ENCODE data around the gene FAM89B.

FAM89B gene

DNA sequence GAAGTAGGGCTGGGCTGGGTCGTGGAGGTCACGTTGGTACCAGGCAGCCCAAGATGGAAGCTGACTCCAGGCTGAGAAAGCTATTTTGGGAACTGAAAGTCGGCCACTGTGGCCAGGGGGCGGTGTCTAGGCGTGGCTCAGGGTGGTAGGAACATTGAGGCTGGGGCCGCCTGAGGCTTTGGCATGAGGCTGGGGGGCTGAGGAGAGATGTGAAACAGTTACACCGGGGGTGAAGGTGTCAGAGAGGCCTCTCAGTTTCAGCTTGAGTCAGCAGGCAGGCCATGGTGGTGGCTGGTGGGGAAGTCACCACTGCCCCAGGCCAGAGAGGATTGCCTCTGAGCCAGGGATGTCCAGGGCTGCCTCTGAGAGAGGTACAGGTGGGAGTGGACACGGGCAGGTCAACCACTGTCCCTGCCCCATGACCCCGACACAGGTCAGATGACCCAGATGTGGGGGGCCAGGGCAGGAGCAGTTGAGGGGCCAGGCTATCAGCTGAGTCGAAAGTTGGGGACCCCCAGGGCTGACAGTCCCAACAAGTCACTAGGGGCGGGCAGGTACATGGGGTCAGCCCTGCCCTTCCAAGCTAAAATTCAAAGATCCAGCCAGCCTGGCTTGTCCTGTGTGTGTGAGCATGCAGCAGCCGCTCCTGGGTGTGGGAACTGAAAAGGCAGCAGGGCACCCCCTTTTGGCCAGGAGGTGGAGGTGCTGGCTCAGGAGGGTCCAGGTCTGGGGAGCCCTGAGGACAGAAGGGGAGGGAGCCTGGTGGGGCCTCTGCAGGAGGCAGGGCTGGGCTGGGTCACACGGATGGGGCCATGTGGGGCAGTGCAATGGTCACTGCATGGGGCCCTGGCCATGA is 16.1 kb downstream of the FAM89B start:
- peak; percentile 68 for DNase-seq (ENCODE audit: low read depth)

DNA sequence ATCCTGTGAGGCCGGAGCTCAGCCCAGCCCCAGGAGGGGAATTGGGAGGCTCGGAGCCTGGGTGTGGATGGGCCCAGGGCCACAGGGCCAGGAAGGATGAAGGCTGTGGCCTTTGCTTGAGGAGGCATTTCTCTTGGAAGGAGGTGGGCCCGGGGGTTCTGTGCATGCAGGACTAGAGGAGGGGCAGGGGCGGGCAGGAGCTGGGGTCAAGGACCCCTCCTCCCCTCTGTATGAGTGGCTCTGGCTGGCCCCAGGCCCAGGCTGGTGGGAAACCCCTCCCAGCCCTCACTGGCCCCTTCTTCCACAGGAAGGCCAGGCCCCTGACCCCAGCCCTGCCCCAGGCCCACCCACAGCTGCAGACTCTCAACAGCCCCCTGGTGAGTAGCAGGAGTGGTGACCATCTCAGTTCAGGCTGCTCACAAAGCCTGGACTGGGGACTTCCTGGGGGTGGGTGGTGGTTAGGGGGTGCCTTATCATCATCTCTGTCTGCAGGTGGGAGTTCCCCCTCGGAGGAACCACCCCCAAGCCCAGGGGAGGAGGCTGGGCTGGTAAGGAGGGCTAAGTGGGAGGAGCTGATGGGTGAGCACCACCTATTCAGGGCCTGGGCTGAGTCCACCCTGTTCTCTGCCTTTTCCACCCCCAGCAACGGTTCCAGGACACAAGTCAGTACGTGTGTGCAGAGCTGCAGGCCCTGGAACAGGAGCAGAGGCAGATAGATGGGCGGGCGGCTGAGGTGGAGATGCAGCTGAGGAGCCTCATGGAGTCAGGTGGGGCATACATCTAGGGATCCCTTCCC is 17.3 kb downstream of the FAM89B start:
- DNase-seq (ENCODE audit: low read depth): peak; percentile 53

GRCh38 chr11:65590240-65590738 is 18.0 kb downstream of the FAM89B start:
- DNase-seq (ENCODE audit: low read depth): no peak

DNA sequence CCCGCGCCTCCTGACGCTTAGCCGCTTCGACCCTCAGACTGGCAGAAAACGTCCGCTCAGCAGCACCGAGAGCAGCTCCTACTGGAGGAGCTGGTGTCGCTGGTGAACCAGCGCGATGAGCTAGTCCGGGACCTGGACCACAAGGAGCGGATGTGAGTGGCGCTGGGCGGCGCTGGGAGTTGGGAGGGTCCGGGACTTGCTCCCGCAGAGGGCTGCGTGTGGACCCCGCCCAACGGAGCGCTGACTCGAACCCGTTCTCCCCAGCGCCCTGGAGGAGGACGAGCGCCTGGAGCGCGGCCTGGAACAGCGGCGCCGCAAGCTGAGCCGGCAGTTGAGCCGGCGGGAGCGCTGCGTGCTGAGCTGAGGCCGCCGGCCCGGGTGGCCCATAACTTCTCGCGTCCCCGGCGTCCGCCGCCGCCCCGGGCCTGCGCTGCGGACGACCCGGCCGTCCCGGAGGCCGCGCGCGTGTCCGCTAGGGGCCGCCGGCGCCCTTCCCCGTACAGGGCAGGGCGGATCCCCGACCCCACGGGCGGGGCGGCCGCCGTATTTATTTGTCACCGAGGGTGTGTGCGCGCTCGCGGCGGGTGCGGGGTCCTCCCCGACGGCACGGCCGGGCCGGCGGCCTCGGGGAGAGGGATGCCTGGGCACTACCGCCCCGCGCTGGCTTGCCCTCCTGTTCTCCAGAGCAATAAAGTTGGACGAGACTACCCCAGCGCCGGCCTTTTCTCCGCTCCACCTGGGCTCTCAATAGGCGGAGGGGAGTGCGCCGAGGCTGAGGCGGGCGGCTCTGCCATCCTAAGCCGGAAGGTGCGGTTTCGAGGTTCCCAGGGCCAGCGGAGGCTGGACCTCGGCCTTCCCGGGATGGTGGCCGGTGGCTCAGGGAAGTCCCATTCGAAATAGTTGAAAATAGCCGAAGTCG is 19.9 kb downstream of the FAM89B start:
- DNase-seq (ENCODE audit: low read depth): no peak

DNA sequence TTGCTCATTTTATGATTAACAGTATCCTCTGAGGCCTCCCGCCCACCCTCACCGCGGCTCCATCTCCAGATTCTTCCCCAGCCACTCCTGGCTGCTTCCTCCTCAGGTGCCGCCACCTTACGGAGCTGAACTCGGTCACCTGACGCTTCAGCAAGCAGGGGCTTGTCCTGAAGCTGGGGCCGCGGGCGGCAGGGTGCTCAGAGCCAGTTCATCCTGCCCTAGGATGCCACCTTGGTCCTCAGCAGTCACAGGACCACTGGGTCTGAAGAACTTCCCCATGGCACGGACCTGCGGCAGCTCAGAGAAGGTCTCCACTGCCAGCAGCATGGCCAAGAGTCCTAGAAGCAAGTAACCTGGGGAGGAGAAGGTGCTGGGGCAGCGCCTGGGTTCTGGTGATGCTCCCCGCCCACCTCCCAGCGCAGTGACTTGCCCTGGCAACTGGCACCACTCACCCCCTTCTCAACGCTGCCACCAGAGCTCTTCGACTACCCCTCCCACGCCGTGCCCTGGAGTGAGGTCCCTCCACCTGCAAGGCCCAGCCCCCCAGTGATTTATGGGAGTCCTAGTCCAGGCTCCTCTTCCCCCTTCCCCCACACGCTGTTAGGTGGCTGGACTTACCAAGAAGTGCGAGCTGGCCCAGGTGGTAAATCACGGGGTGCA is 20.6 kb downstream of the FAM89B start:
- DNase-seq (ENCODE audit: low read depth): no peak

- DNase-seq (ENCODE audit: low read depth): no peak
Measured at GRCh38 chr11:65593518-65594414, 21.4 kb downstream of the FAM89B start.

- no peak for DNase-seq (ENCODE audit: low read depth)
Measured at GRCh38 chr11:65595131-65595530, 22.8 kb downstream of the FAM89B start.

DNA sequence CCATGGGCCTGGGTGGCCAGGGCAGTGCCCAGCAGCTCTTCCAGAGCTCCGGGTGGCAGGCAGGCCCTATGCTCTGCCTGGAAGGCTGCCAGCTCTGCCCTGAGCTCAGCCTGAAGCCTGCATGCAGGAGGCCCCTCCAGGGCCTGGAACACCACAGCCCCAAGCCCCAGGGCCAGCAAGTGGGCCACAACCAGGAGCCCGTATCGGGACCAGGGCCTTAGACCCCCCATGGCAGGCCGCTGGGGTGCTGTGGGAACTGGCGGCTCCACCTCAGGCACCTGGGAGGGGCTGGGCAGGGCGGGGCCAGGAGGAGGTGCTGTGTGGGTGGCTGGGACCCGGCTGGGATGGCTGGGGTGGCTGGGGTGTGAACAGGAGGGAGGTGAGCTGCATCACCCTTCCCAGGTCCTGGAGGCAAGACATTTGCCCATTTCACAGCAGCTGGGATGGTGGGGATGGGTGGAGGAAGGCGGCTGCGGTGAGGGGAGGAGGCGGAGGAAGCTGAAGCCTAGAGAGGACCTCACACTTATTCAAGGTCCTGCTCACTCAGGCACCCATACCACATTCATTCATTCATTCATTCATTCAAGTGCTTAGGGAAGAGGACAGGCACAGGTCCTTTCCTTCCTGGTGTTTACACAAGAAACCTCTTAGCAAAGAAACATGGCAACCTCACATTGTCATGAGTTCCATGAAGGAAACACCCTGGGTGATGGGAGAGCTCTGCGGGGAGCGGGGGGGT is 23.4 kb downstream of the FAM89B start, which contains the start of gene KCNK7:
KCNK7 (minus strand) TSS at position 258 of the 739 bp plus-strand sequence; CDS start at position 230, 28 bp downstream.
- DNase-seq (ENCODE audit: low read depth): no peak

GRCh38 chr11:65596520-65596919 is 24.2 kb downstream of the FAM89B start:
- no peak for DNase-seq (ENCODE audit: low read depth)

DNA sequence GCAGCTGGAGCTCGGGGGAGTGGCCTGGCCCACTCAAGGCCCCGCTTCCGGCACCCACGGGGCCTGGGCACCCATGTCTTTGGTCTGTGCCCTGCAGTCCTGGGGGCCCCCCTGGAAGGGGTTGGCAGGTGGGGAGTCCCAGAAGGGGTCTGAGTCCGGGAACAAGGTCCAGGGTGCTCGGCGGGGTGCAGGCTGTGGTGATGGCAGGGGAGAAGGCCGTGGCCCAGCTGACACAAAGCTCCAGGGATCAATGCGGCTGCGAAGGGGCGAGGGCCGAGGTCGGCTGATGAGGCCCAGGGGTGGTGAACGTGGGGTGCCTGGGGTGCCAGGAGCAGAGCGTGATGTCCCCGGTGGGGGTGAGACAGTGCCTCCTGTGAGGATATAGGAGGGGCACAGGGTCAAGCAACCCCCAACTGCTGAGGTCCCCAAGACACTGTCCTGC is 25.9 kb downstream of the FAM89B start:
- DNase-seq (ENCODE audit: low read depth): no peak

DNA sequence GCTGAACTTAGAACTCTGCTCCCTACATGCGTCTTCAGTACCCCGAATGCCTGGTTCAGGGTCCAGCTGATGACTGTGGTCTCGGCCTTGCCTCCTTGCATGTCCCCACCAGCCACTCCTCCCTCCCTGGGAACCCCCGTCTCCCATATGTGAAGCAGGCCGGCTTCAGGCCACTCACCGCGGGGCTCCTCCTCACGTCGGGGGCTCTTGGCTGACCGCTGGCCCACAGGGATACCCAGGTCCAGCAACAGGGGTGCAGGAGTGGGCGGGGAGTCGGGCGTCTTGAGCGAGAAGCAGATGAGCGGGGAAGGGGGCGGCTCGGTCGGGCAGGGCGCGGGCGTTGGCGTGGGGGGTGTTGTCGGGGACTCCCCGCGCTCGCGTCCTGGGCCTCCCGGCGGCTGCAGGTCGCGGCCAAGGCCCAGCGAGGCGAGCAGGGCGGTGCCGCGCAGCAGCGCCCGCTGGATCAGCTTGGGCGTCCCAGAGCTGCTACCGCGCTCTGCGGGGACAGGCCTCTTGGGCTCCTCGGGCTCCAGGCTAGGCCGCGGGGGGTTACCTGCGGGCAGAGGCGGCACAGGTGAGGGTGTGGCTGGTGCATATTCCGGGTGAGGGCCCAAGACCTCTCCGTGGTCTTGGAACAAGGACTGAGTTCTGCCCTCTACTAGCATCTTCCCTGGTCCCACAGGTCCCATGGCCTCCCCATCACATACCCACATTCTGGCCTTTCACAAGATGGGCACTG is 27.0 kb downstream of the FAM89B start:
- no peak for DNase-seq (ENCODE audit: low read depth)

DNA sequence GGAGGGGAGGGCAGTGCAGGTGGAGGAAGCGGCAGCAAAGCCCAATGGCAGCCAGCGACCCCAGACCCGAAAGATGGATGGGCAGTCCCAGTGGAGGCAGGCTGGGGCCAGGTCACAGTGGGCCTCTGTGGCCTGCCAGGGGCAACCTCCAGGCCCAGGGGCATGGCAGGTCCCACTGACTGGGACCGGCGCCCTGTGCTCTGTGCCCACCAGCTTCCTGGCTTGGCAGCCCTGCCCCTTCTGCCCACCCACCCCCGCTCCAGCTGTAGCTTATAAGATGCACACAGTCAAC is 27.6 kb downstream of the FAM89B start:
- DNase-seq (ENCODE audit: low read depth): no peak

DNA sequence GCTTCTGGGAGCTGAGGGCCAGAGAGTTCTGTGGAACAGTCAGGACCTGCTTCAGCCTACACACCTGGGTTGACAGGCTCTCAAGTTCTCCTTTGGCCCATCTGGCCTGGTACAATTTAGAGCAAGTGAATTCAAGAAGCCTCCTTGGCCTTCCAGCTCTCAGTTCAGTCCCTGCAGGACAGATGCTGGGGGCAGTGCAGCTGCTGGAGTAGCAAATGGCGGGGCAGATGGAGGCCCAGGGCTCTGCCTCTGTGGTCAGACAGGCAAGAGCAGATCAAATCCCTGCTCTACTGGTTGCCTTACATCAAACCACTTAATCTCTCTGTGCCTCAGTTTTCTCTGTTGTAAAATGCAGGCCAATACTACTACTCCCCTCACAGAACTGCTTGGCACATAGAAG is 31.9 kb downstream of the FAM89B start:
- DNase-seq (ENCODE audit: low read depth): no peak

DNA sequence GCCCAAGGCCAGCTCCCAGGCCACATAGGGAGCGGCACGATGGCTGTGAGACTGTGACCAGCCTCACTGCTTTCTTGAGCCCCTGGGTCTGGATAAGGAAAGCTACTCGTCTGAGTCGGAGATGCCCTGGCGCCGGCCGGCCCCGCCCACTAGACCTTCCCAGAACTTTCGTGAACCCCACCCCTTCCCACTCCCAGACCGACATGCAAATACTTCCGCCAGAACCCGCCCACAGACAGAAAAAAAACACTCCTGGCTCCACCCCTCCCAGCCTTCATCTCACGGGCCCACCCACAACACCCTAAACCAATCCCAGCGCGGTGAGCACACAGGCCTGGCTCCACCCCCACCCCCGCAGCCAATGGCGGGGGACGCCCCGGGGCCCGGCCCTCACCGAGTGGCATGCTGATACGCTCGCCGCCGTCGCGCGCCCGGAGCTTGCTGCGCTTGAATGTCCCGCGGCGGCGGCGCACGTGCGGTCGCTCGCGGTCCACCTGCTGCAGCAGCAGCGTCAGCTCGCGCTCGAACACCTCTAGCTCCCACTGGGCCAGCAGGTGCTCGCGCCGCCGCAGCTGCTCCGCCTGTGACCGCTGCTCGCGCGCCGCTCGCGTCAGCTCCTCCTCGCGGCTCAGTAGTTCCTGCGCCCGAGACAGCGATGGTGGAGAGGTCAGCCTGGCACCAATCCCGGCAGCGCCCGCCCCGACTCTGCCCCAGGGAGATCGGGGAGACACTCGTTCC is 34.7 kb downstream of the FAM89B start:
- no peak for DNase-seq (ENCODE audit: low read depth)

GRCh38 chr11:65607614-65608426 is 35.5 kb downstream of the FAM89B start:
- no peak for DNase-seq (ENCODE audit: low read depth)

GRCh38 chr11:65609229-65609628 is 36.9 kb downstream of the FAM89B start:
- no peak for DNase-seq (ENCODE audit: low read depth)

GRCh38 chr11:65609665-65610064 is 37.3 kb downstream of the FAM89B start:
- DNase-seq (ENCODE audit: low read depth): no peak
